Hair follicular keratinocyte (primary cell): ENCODE results near the gene PRICKLE2. TPM values are rescaled to one million over a fixed set of nuclear protein-coding genes. Genes with fewer than 3 reads are reported as not detected.

ENCODE experiments used
- total RNA-seq: library from RNA; depleted of rRNA; stranded (reverse); fragments of >200 nt; gene quantifications from 2 replicates; pipeline ENCODE4 v1.2.3, GENCODE V29; 2015

PRICKLE2 gene
- total RNA-seq: 7.5 and 8.4 TPM in 2 replicates

DNA sequence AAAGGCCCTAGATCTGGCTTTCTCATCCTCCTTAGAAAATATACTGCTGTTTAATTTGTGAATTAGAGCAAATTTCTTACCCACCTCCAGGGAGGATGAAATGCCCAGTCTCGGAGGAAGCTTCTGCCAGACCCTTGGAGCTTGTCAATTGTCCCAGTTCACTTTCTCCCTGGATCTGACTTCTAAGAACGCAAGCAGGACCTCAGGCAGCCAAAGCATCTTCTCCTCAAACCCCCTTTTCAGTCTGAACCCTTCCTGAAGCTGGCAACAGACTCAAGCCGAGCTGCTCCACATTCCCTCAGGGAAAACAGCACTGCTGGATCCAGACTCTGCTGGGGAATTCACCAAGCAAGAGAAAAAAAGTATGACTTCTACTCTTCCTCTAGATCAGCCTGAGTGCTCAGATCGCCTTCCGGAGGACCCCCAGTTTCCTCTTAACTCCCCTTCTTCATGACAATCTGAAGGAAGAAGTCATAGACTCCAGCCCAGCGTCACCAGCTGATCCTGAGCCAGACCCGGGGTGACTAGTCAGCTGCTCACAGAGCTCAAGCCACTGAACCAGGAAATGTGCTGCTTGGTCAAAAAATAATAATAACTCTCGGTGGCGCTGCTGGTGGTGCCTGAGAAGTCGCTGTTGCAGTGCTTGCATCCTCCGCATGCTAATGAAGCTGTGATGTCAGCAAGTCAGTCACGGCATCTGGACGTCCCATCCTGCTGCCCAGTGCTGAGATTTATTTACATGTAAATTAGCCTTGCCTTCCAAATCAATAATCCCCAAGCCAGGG is at the start of gene PRICKLE2:
PRICKLE2 (minus strand) TSS at position 641 of the 785 bp plus-strand sequence. CDS start 26,539 bp downstream, outside the sequence.

Other genes with a start within 250 kb of the PRICKLE2 start
- gene PSMD6, start 202.0 kb downstream of the PRICKLE2 start, total RNA-seq: 86.1 and 112 TPM in 2 replicates